A673 (cell line): ENCODE results near the gene ZNF334. TPM values are rescaled to one million over a fixed set of nuclear protein-coding genes. Genes with fewer than 3 reads are reported as not detected.

ENCODE experiments used
- BruUV-seq: library from RNA; stranded (reverse); fragments of 400-500 nt; replicated peaks from 2 replicates; lab custom pipeline; 2021; lab: Mats Ljungman, UMichigan
- CTCF ChIA-PET: fragments of 300-600 bp; sonication (Branson Sonifier 250); formaldehyde crosslinking; loops from one replicate; lab custom pipeline; 2022; ENCODE audit warnings: antibody characterized with exemption; lab: Charles Lee
- POLR2A ChIA-PET: fragments of 300-600 bp; sonication (Branson Sonifier 250); formaldehyde crosslinking; loops from one replicate; lab custom pipeline; 2022; ENCODE audit warnings: antibody characterized with exemption; ENCODE audit not compliant: low non-redundant PET; lab: Charles Lee
- DNase-seq: peaks from one replicate; pipeline ENCODE4 v3.0.0-alpha.2; 2015; ENCODE audit warnings: low spot score
- H3K27ac ChIP-seq: fragments of 200-600 bp; sonication (generic); 2 replicates; pipeline ENCODE4 v1.5.1; 2016; ENCODE audit warnings: mixed run types, low read depth, mild to moderate bottlenecking, mixed read lengths, antibody characterized with exemption, low read length; ENCODE audit not compliant: poor library complexity, severe bottlenecking
- H3K27me3 ChIP-seq: fragments of 200-600 bp; sonication (generic); replicated peaks from 2 replicates; pipeline ENCODE4 v1.6.1; 2017; ENCODE audit warnings: mixed run types, low read depth, mild to moderate bottlenecking, mixed read lengths, antibody characterized with exemption, low read length; ENCODE audit not compliant: insufficient read depth, poor library complexity
- H3K36me3 ChIP-seq: fragments of 200-600 bp; sonication (generic); 2 replicates; pipeline ENCODE4 v1.6.1; 2016; ENCODE audit warnings: mixed run types, mild to moderate bottlenecking, mixed read lengths, antibody characterized with exemption, low read length; ENCODE audit not compliant: insufficient read depth, poor library complexity, severe bottlenecking
- H3K4me1 ChIP-seq: fragments of 200-600 bp; sonication (generic); 2 replicates; pipeline ENCODE4 v1.6.1; 2017; ENCODE audit warnings: mixed run types, mild to moderate bottlenecking, mixed read lengths, antibody characterized with exemption, low read length; ENCODE audit not compliant: insufficient read depth, poor library complexity, severe bottlenecking
- H3K4me3 ChIP-seq: fragments of 200-600 bp; sonication (generic); 2 replicates; pipeline ENCODE4 v1.5.1; 2016; ENCODE audit warnings: low read depth, mixed run types, mild to moderate bottlenecking, mixed read lengths, low read length; ENCODE audit not compliant: poor library complexity, severe bottlenecking
- H3K9me3 ChIP-seq: fragments of 200-600 bp; sonication (generic); 2 replicates; pipeline ENCODE4 v1.6.1; 2016; ENCODE audit warnings: mixed run types, low read depth, mild to moderate bottlenecking, mixed read lengths, antibody characterized with exemption, low read length; ENCODE audit not compliant: poor library complexity, severe bottlenecking
- EZH2 ChIP-seq: fragments of 200-600 bp; sonication (generic); IDR thresholded peaks from 2 replicates; pipeline ENCODE4 v1.6.1; 2017; ENCODE audit warnings: borderline replicate concordance, low read depth, mild to moderate bottlenecking, mixed read lengths, antibody characterized with exemption, low read length; ENCODE audit not compliant: poor library complexity, severe bottlenecking
- intact Hi-C: fragments of 100-400 bp; cut with micrococcal nuclease; formaldehyde crosslinking; loops from one replicate; pipeline ENCODE4 v1.10.0; 2022; ENCODE audit not compliant: unreplicated experiment
- total RNA-seq: library from RNA; stranded (reverse); gene quantifications from 2 replicates; pipeline ENCODE4 v1.2.3, GENCODE V29; 2021
- TF ChIP-seq, protein P1 (sequence below): fragments of 300-800, 200-600 bp; sonication (generic); conservative IDR thresholded peaks from 2 replicates; pipeline ENCODE4 v1.5.1; 2017; ENCODE audit warnings: low read depth, mild to moderate bottlenecking, antibody characterized with exemption, low read length, moderate library complexity, mixed read lengths

ZNF334 gene
- total RNA-seq, 1 experiment from 2014 or later: 4.5 TPM

DNA sequence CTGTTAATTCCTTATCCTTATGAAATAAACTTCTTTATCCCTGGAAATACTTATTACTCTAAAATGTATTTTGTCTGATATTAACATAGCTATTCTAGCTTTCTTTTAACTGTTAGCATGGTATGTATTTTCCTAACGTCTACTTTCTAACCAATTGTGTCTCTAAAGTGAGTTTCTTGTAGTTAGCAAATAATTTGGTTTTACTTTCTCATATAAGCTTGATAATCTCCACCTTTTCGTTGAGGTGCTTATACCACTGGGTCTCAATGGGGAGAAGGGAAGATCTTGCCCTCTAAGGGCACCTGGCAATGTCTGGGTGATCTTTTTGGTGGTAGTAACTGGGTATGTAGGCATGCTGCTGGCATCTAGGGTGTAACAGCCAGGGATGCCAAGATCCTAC lies 25.7 kb downstream of the ZNF334 start:
- H3K9me3 ChIP-seq: no peaks in the 10 kb centered on the region
- ChIA-PET POLR2A (no interaction called here), CTCF (no interaction called here)
- peaks cover 16% of the 10 kb centered on the region for H3K27me3 ChIP-seq
- BruUV-seq: no TSS peak
- intact Hi-C loops: no loop called here
- no peak overlapping the region for H3K27ac ChIP-seq
- DNase-seq: no peak
- H3K4me1 ChIP-seq: peaks cover 4% of the 10 kb centered on the region
- TF ChIP-seq, protein P1, sequence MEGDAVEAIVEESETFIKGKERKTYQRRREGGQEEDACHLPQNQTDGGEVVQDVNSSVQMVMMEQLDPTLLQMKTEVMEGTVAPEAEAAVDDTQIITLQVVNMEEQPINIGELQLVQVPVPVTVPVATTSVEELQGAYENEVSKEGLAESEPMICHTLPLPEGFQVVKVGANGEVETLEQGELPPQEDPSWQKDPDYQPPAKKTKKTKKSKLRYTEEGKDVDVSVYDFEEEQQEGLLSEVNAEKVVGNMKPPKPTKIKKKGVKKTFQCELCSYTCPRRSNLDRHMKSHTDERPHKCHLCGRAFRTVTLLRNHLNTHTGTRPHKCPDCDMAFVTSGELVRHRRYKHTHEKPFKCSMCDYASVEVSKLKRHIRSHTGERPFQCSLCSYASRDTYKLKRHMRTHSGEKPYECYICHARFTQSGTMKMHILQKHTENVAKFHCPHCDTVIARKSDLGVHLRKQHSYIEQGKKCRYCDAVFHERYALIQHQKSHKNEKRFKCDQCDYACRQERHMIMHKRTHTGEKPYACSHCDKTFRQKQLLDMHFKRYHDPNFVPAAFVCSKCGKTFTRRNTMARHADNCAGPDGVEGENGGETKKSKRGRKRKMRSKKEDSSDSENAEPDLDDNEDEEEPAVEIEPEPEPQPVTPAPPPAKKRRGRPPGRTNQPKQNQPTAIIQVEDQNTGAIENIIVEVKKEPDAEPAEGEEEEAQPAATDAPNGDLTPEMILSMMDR: no peak
- no peak for TF ChIP-seq EZH2
- H3K36me3 ChIP-seq: no peaks in the 10 kb centered on the region
- H3K4me3 ChIP-seq: no peak overlapping the region

DNA sequence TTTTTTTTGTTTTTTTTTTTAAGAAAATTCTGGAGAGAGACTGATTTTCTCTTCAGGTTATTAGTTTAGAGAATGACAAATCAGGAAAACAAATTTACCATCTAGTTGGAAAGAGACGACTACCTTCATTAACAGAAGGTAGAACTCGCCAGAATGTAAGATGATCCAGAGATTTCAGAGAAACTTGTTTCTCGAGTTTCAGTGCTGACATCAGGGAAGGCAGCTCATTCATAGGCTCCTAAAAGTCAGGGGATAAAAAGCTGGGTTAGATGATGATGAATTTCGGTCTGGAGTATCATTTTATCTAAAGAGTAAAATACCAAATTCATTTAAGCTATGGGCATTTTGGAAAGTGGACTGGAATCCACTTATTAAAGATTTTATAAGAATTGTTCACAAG lies 27.9 kb downstream of the ZNF334 start:
- intact Hi-C loops: no loop called here
- ChIA-PET POLR2A (no interaction called here), CTCF (no interaction called here)

DNA sequence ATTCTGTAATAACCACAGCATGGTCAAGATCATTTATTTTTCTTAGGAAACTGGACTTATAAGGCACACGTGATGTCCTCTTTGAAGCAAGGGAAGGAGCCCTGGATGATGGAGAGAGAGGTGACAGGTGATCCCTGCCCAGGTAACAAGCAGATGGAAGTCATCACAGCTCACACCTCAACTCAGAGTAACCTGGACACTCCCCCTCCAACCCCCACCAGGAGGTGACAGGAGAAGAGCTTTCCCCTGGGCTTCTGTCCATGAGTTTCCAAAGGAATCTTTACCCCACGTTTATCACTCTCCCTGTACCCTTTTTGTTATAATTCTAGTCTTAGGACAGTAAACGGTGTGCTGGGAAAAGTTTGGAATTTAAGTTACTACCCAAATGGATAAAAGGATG lies 28.4 kb downstream of the ZNF334 start:
- DNase-seq: no peak
- no peak overlapping the region for H3K27ac ChIP-seq
- no peak overlapping the region for H3K4me3 ChIP-seq
- peaks cover 4% of the 10 kb centered on the region for H3K4me1 ChIP-seq
- peaks cover 16% of the 10 kb centered on the region for H3K27me3 ChIP-seq
- H3K36me3 ChIP-seq: no peaks in the 10 kb centered on the region
- intact Hi-C loops: no loop called here
- no peaks in the 10 kb centered on the region for H3K9me3 ChIP-seq
- TF ChIP-seq, protein P1: no peak
- TF ChIP-seq EZH2: no peak
- BruUV-seq: no TSS peak
- CTCF ChIA-PET: no interaction called here
- POLR2A ChIA-PET: no interaction called here

More for the DNA sequence above, 27.9 kb downstream of the ZNF334 start:
- H3K36me3 ChIP-seq: no peaks in the 10 kb centered on the region
- H3K4me3 ChIP-seq: no peak overlapping the region
- H3K4me1 ChIP-seq: peaks cover 4% of the 10 kb centered on the region
- no TSS peak for BruUV-seq
- DNase-seq: no peak
- H3K9me3 ChIP-seq: no peaks in the 10 kb centered on the region
- H3K27ac ChIP-seq: no peak overlapping the region
- peaks cover 16% of the 10 kb centered on the region for H3K27me3 ChIP-seq
- TF ChIP-seq, protein P1: no peak
- TF ChIP-seq EZH2: no peak
